ENCODE measurements around the gene DGCR2.

Gene DGCR2

GRCh38 chr22:19046719-19047609, 75.2 kb downstream of the DGCR2 start:
- DNase-seq (ENCODE audit: low read depth in 1 of 2, low spot score in 1 of 2): no peak
- Histone ChIP-seq H3K4me3 (replicated peaks; ENCODE audit: insufficient read depth, low read length) (no peak overlapping the region), H3K27me3 (ENCODE audit: insufficient read depth, poor library complexity, severe bottlenecking) (no peaks in the 10 kb centered on the region), H3K27ac (replicated peaks) (no peak overlapping the region)
- TF ChIP-seq GABPA (IDR thresholded peaks at IDR 0.05; ENCODE audit: low read depth) (no peak), SPI1 (IDR thresholded peaks at IDR 0.05; ENCODE audit: borderline replicate concordance, low read depth) (no peak), POLR2AphosphoS5 (IDR thresholded peaks at IDR 0.05; ENCODE audit: low read depth) (no peak), REST (IDR thresholded peaks at IDR 0.05; ENCODE audit: insufficient replicate concordance, low read depth) (no peak), CTCF (IDR thresholded peaks at IDR 0.05; ENCODE audit: insufficient read depth, low read length) (no peak)

GRCh38 chr22:19046287-19046686, 75.9 kb downstream of the DGCR2 start:
- no peak for TF ChIP-seq SPI1 (IDR thresholded peaks at IDR 0.05; ENCODE audit: borderline replicate concordance, low read depth)
- TF ChIP-seq REST (IDR thresholded peaks at IDR 0.05; ENCODE audit: insufficient replicate concordance, low read depth): no peak
- TF ChIP-seq GABPA (IDR thresholded peaks at IDR 0.05; ENCODE audit: low read depth): no peak
- TF ChIP-seq CTCF (IDR thresholded peaks at IDR 0.05; ENCODE audit: insufficient read depth, low read length): no peak
- TF ChIP-seq POLR2AphosphoS5 (IDR thresholded peaks at IDR 0.05; ENCODE audit: low read depth): no peak
- no peak for DNase-seq (ENCODE audit: low read depth in 1 of 2, low spot score in 1 of 2)
- H3K4me3 ChIP-seq (replicated peaks; ENCODE audit: insufficient read depth, low read length): no peak overlapping the region
- no peak overlapping the region for H3K27ac ChIP-seq (replicated peaks)
- no peaks in the 10 kb centered on the region for H3K27me3 ChIP-seq (ENCODE audit: insufficient read depth, poor library complexity, severe bottlenecking)

GRCh38 chr22:19045094-19045493, 77.1 kb downstream of the DGCR2 start:
- Histone ChIP-seq H3K4me3 (replicated peaks; ENCODE audit: insufficient read depth, low read length) (no peak overlapping the region), H3K27me3 (ENCODE audit: insufficient read depth, poor library complexity, severe bottlenecking) (no peaks in the 10 kb centered on the region), H3K27ac (replicated peaks) (no peak overlapping the region)
- TF ChIP-seq GABPA (IDR thresholded peaks at IDR 0.05; ENCODE audit: low read depth) (no peak), CTCF (IDR thresholded peaks at IDR 0.05; ENCODE audit: insufficient read depth, low read length) (no peak), SPI1 (IDR thresholded peaks at IDR 0.05; ENCODE audit: borderline replicate concordance, low read depth) (no peak), POLR2AphosphoS5 (IDR thresholded peaks at IDR 0.05; ENCODE audit: low read depth) (no peak), REST (IDR thresholded peaks at IDR 0.05; ENCODE audit: insufficient replicate concordance, low read depth) (no peak)
- DNase-seq (ENCODE audit: low read depth in 1 of 2, low spot score in 1 of 2): no peak

All from HL-60 (cell line).